D721Med (cell line): ENCODE data around the gene RCC2.
"Not testable (repeated sequence)": the region's sequence is repeated elsewhere in the genome, so short reads cannot be mapped to it uniquely, and the experiment has no call there.

ENCODE experiments used
- DNase-seq: peaks from one replicate; pipeline ENCODE4 v3.0.0; 2011; ENCODE audit warnings: low spot score; ENCODE audit not compliant: insufficient read length
- FAIRE-seq: peaks from 2 replicates; lab custom pipeline; 2011; peaks lifted over from hg19 to GRCh38; lab: Jason Lieb, UNC
- TF ChIP-seq, protein P1 (sequence below): IDR thresholded peaks from 2 replicates; pipeline ENCODE4 v1.5.1; 2012; ENCODE audit warnings: mild to moderate bottlenecking, control low read depth; ENCODE audit not compliant: insufficient read depth; ENCODE audit errors: missing control alignments

RCC2 gene

DNA sequence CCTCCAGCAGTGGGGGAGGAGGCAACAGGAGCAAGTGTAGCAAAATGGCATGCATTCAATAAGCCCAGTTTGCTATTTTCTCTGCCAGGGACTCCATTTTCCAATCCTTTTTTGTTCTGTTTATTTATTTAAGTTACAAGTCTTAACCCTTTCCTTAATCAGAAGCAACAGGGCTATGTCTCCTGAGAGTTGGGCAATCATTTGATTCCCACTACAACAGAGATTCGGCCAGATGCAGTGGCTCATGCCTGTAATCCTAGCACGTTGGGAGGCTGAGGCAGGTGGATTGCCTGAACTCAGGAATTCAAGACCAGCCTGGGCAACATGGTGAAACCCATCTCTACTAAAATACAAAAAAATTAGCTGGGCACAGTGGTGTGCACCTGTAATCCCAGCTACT, 25.5 kb downstream of the RCC2 start:
- TF ChIP-seq, protein P1, sequence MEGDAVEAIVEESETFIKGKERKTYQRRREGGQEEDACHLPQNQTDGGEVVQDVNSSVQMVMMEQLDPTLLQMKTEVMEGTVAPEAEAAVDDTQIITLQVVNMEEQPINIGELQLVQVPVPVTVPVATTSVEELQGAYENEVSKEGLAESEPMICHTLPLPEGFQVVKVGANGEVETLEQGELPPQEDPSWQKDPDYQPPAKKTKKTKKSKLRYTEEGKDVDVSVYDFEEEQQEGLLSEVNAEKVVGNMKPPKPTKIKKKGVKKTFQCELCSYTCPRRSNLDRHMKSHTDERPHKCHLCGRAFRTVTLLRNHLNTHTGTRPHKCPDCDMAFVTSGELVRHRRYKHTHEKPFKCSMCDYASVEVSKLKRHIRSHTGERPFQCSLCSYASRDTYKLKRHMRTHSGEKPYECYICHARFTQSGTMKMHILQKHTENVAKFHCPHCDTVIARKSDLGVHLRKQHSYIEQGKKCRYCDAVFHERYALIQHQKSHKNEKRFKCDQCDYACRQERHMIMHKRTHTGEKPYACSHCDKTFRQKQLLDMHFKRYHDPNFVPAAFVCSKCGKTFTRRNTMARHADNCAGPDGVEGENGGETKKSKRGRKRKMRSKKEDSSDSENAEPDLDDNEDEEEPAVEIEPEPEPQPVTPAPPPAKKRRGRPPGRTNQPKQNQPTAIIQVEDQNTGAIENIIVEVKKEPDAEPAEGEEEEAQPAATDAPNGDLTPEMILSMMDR: no peak
- DNase-seq (no peak), FAIRE-seq (no peak)

DNA sequence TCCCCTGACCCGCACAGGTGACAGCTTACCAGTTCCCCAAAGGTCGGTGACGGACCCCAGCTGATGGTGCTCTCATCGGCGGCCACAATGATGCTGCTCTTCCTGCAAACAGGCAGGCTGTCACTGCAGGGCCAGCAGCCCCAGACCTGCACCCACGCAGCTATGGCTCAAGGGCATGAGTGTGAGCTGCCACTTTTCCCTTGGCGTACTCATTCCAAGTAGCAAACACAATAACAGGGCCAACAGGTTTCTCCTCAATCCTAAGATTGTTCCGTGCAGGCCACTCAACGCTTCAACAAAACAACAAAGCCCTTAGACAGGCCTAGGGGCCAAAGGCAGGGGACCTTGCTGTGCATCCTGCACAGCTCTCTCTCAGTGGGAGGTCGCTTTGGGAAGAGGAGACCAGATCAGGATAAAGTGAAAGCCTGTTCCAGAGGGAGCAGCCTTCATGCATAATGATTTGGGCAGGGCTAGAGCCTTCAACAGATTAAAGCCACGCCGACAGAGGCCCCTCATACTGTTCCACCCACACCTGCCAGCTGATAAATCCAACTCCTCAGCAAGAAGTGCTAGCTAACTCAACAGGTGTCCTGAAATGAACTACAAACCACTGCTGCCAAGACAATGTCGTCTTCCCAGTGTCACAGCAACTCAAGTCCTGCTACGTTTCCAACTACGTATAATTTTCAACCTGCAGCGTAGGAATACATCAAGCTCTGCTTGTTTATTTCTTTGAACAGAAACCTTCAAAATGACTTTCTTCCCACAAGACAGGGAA, 27.2 kb downstream of the RCC2 start:
- TF ChIP-seq, protein P1: no peak
- FAIRE-seq: no peak
- no peak for DNase-seq

DNA sequence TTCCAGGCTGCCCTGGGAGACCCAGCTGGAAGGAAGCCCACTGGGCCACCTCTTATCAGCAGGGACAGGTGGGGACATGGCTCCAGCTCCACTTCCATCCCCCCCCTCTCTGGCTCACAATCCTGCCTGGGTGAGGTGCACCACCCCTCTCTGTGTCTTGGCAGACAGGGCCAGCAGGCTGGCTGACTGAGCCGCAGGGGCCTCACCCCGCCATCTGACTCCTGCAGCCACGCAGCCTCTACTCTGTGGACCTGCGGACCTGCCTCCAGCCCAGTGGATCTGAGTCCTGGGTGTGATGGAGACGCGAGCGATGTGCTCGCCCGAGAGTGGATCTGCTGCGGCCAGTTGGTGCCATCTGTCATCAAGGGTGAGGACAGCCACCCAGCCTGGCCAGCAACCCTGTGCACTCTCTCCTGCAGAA, 30.1 kb downstream of the RCC2 start:
- FAIRE-seq: no peak

DNA sequence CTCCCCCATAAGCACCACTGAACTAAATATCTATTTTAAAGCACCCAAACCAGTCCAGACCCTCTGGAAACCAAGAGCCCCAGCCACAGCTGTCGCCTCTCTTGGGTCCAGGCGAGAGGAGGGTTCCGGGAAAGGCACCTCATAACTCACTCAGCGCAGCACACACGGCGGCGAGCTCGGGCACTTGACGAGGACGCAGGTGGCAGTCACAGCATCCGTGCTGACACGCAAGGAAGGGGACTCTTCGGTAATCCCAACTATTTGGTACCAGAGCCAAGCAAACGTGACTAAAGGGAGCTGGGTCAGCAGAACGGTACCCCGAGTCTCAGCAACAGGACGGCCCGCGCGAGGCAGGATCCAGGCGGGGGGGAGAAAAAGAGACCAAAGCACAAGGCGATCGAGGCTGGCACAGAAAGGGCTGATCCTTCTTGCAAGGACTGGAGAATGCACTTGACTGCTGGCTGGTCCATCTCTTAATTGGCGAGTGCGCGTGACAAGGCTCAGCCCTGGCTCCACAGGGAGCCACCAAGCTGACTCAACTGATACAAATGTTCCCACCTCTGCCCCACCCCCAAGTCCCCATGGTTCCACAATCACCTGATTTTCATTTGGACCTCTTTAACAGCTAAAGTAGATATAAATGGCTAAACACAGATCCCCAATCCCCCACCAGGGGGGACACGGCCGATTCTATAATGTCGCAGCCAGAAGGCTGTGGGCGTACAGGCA, 31.5 kb downstream of the RCC2 start:
- DNase-seq: not testable (repeated sequence)

More for the DNA sequence above, 30.1 kb downstream of the RCC2 start:
- TF ChIP-seq, protein P1: no peak
- no peak for DNase-seq

DNA sequence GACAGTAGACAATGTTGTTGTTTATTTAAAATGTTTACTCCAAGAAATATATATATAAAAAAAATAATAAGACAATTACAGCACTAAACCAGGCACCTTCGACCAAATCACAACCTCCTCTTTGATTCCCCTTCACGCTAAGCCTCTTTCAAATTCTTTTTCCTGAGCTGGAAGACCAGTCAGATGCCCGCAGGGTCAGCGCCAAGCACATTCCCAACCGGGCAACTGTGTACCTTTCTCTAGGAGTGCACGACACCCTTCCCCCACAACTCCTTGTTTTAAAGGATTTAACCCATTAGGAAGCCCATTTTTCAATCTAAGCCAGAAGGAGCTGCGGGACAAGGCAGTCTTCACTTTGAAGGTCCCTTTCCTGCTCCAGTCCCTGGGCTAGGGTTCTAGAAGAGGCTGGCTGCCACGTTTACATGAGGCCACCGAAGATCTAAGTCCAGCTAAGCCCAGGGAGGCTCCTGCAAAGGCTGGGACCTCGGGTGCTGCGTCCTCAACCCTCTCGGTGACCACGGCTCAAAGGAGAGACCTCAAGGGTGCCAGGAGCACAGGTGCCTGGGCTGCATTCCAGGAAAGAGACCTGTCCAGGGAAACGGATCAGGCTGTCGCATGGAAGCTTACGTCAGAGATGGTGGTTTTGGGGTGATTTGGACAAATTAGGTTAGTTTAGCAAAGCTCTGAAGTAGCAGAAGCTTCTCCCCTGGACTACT, 32.6 kb downstream of the RCC2 start:
- not testable (repeated sequence) for FAIRE-seq, DNase-seq

More for the DNA sequence above, 31.5 kb downstream of the RCC2 start:
- FAIRE-seq: not testable (repeated sequence)

DNA sequence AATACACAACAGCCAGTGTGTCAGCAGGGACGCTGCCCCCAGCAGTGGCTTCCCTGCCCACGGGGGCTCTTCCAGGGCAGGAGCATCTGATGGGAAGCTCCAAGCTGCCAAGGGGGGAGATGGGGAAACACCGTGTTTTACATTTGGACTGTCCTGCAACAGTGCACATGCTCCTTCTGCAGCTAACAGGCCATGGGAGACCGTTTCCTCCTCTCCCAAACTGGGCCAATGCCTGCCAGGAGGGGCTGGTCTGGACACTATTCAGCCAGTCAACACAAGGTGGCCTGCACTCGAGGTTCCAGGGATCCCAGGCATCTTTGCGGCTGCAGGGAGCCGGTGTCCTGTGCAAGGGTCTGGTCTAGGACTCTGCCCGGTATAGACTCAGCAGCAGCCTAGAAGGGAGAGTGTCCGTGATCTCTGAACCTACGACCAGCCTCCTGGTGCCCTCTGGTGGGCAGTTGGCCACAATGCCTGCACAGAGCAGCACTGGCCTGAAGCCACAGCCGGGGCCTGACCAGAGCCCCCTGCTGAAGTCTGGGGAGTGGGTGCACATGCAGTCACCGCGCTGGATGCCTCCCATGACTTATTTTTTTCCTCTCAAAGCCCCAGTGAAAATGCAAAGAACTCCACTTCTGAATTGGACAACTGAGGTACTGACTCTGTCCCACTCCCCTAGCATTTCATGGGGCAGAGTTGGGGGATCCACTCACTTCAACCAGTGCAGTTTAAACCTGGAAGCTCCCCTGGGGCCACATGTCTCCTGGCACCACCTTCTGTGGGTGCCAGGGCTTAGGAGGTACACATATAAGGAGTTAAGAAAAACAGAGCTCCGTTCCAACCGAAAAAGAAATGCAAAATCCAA, 33.3 kb downstream of the RCC2 start:
- DNase-seq (peak; percentile 60), FAIRE-seq (no peak)
- TF ChIP-seq, protein P1: peak; percentile 55

DNA sequence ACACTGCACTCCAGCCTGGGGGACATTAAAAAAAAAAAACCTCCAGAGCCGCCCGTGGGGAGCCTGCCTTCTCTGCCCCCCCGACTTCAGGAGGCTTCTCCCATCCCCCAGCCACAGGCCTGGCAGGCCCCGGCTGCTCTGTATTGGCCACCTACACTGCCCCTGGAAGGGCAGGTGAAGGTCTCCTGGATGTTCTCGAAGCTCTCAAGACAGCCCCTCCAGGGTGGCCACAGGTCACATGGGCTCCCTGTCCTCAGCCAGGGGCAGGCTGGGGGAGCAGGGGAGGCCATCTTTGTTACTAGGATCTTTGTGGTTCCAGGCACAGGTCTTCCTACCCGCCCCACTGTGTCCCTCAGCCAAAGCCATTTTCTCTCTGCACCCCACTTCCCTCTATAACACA, 34.7 kb downstream of the RCC2 start:
- FAIRE-seq: no peak
- TF ChIP-seq, protein P1: no peak
- DNase-seq: no peak
